Glutamatergic neuron (in vitro differentiated cells): Measurements from ENCODE around the gene SIK2. TPM values are rescaled to one million over a fixed set of nuclear protein-coding genes. Genes with fewer than 3 reads are reported as not detected.

Source experiments
- DNase-seq: peaks from one replicate; pipeline ENCODE4 v3.0.0; 2022
- H3K27ac Mint-ChIP-seq: one replicate; pipeline ENCODE4 v1.8.0; 2020; ENCODE audit warnings: mild to moderate bottlenecking, mixed read lengths, inconsistent platforms; ENCODE audit not compliant: unreplicated experiment
- H3K27me3 Mint-ChIP-seq: one replicate; pipeline ENCODE4 v1.8.0; 2020; ENCODE audit warnings: mild to moderate bottlenecking, moderate library complexity, mixed read lengths, inconsistent platforms; ENCODE audit not compliant: unreplicated experiment
- H3K36me3 Mint-ChIP-seq: one replicate; pipeline ENCODE4 v1.8.0; 2020; ENCODE audit warnings: mild to moderate bottlenecking, mixed read lengths, inconsistent platforms; ENCODE audit not compliant: unreplicated experiment
- H3K4me1 Mint-ChIP-seq: one replicate; pipeline ENCODE4 v1.8.0; 2020; ENCODE audit warnings: mild to moderate bottlenecking, low read depth, mixed read lengths, inconsistent platforms; ENCODE audit not compliant: unreplicated experiment
- H3K4me3 Mint-ChIP-seq: one replicate; pipeline ENCODE4 v1.8.0; 2020; ENCODE audit warnings: mild to moderate bottlenecking, mixed read lengths, inconsistent platforms; ENCODE audit not compliant: unreplicated experiment
- H3K9me3 Mint-ChIP-seq: one replicate; pipeline ENCODE4 v1.8.0; 2020; ENCODE audit warnings: mild to moderate bottlenecking, moderate library complexity, mixed read lengths, inconsistent platforms; ENCODE audit not compliant: unreplicated experiment
- total RNA-seq: library from RNA; stranded (reverse); fragmentation: NEBNext Ultra II Directional; extraction: Animal tissue kit (Norgen Biotek cat#: 25700); gene quantifications from one replicate; pipeline ENCODE4 v1.2.1, GENCODE V29; 2021; ENCODE audit not compliant: unreplicated experiment
- TF ChIP-seq, protein P1 (sequence below): fragments of 200-600 bp; sonication (generic); IDR thresholded peaks from one replicate; pipeline ENCODE4 v1.5.0; 2021; ENCODE audit not compliant: partially characterized antibody, unreplicated experiment

SIK2 gene
- total RNA-seq, 1 donor from 2014 or later = 10.1 TPM

DNA sequence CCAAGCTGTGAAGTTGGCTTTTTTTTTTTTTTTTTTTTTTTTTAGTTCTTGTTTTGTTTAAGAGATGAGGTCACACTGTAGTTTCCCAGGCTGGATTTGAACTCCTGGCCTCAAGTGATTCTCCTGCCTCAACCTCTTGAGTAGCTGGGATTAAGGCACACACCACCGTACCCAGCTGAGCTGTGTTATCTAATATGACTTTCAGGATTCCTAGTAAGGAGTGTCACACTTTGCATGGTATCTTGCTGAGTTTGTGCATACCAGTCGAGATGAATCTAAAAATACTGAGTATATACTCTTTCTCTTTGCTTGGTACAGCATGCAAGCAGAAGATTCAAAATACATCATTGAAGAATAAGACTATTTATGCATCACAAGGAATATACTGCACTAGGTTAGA, 58.6 kb downstream of the SIK2 start:
- TF ChIP-seq, protein P1, sequence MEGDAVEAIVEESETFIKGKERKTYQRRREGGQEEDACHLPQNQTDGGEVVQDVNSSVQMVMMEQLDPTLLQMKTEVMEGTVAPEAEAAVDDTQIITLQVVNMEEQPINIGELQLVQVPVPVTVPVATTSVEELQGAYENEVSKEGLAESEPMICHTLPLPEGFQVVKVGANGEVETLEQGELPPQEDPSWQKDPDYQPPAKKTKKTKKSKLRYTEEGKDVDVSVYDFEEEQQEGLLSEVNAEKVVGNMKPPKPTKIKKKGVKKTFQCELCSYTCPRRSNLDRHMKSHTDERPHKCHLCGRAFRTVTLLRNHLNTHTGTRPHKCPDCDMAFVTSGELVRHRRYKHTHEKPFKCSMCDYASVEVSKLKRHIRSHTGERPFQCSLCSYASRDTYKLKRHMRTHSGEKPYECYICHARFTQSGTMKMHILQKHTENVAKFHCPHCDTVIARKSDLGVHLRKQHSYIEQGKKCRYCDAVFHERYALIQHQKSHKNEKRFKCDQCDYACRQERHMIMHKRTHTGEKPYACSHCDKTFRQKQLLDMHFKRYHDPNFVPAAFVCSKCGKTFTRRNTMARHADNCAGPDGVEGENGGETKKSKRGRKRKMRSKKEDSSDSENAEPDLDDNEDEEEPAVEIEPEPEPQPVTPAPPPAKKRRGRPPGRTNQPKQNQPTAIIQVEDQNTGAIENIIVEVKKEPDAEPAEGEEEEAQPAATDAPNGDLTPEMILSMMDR = no peak
- H3K27ac Mint-ChIP-seq = no peak overlapping the region
- H3K36me3 Mint-ChIP-seq = peaks cover 5% of the 10 kb centered on the region
- H3K9me3 Mint-ChIP-seq = no peaks in the 10 kb centered on the region
- H3K4me3 Mint-ChIP-seq = no peak overlapping the region
- DNase-seq = no peak
- H3K4me1 Mint-ChIP-seq = peaks cover 14% of the 10 kb centered on the region
- no peaks in the 10 kb centered on the region for H3K27me3 Mint-ChIP-seq

DNA sequence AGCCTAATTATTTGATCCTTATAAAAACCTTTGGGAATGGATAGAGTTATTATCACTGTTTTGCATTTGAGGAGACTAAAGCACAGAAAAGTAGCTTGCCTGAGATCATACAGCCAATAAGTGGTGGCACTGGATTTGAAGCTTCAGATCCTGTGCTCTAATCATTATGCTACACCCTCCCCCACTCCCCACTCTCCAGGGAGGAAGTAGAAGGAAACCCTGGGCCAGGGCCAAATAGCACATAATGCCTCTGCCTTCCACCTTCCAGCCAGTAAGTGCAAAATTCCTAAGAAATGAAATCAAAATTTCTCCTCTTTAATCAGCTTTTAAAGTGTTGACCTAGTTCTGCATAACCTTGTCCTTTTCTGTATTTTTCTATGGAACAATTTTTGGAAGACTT, 61.6 kb downstream of the SIK2 start:
- TF ChIP-seq, protein P1 = no peak
- Mint-ChIP-seq H3K4me1 (peaks cover 14% of the 10 kb centered on the region), H3K9me3 (no peaks in the 10 kb centered on the region), H3K27me3 (no peaks in the 10 kb centered on the region), H3K4me3 (no peak overlapping the region), H3K27ac (no peak overlapping the region), H3K36me3 (peaks cover 5% of the 10 kb centered on the region)
- DNase-seq = no peak

DNA sequence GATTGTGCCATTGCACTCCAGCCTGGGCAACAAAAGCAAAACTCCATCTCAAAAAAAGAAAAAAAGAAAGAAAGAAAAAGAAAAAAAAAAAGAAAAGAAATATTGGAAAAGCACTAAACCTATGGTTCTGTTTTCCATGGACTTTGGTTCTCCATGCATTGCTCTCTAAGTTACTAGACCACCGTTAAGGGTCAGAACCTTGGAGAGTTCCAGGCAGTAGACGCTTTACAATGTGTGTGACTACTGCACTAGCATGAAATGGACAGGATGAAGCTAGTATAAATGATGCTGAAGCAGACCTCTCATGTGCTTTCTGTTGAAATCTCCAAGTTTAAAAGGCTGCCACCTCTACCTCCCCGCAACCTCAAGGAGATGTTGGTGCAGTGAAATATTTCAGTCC, 63.5 kb downstream of the SIK2 start:
- no peak for DNase-seq
- Mint-ChIP-seq H3K4me3 (no peak overlapping the region), H3K9me3 (no peaks in the 10 kb centered on the region), H3K27me3 (no peaks in the 10 kb centered on the region), H3K4me1 (peaks cover 6% of the 10 kb centered on the region), H3K27ac (no peak overlapping the region), H3K36me3 (peaks cover 5% of the 10 kb centered on the region)
- TF ChIP-seq, protein P1 = no peak

DNA sequence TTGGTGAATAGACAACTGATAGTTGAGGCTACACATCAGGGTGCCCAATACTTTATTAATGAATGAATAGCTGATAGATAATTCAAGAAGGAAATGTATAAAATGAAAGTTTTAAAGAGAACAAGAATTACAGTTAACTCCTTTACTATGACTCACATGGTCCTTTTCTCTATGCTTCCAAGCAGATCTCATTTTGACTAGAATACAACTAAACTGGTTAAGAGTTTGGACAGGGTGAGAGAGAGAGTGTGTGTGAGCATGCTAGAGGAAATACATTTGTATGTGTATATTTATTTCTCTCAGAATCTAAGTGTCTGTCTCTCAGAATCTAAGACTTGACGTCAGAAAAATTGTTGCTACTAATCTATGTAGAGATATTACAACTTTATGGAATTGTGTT, 66.7 kb downstream of the SIK2 start:
- no peaks in the 10 kb centered on the region for H3K9me3 Mint-ChIP-seq
- H3K27me3 Mint-ChIP-seq = no peaks in the 10 kb centered on the region
- no peak overlapping the region for H3K4me3 Mint-ChIP-seq
- H3K4me1 Mint-ChIP-seq = no peaks in the 10 kb centered on the region
- H3K36me3 Mint-ChIP-seq = no peaks in the 10 kb centered on the region
- no peak overlapping the region for H3K27ac Mint-ChIP-seq
- TF ChIP-seq, protein P1 = no peak
- no peak for DNase-seq

DNA sequence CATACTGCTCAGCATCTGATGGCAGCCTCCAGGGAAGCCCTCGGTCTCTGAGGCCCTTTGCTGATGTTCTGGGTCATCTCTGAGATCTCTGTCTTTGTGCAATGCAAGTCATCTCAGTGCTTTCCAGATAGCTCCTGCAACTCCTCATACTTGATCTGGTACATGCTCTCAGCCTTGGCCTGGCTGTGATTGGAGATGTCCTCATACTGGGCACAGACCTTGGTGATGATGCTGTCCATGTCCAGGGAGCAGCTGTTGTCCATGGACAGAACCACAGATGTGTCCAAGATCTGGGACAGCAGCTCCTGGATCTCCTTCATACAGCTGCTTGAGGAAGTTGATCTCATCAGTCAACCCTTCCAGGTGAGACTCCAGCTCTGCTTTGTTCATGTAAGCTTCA, 69.1 kb downstream of the SIK2 start:
- Mint-ChIP-seq H3K27ac (no peak overlapping the region), H3K27me3 (no peaks in the 10 kb centered on the region), H3K9me3 (no peaks in the 10 kb centered on the region), H3K4me3 (no peak overlapping the region), H3K4me1 (no peaks in the 10 kb centered on the region), H3K36me3 (no peaks in the 10 kb centered on the region)
- TF ChIP-seq, protein P1 = no peak
- no peak for DNase-seq
